HG02852 (cell line): ENCODE measurements around the gene SERINC4.

Experiments used
- ATAC-seq: cut with Tn5 transposase; IDR thresholded peaks from one replicate; pipeline ENCODE4 v1.9.1; 2021; ENCODE audit warnings: mild to moderate bottlenecking, moderate library complexity; ENCODE audit not compliant: unreplicated experiment

The SERINC4 gene

DNA sequence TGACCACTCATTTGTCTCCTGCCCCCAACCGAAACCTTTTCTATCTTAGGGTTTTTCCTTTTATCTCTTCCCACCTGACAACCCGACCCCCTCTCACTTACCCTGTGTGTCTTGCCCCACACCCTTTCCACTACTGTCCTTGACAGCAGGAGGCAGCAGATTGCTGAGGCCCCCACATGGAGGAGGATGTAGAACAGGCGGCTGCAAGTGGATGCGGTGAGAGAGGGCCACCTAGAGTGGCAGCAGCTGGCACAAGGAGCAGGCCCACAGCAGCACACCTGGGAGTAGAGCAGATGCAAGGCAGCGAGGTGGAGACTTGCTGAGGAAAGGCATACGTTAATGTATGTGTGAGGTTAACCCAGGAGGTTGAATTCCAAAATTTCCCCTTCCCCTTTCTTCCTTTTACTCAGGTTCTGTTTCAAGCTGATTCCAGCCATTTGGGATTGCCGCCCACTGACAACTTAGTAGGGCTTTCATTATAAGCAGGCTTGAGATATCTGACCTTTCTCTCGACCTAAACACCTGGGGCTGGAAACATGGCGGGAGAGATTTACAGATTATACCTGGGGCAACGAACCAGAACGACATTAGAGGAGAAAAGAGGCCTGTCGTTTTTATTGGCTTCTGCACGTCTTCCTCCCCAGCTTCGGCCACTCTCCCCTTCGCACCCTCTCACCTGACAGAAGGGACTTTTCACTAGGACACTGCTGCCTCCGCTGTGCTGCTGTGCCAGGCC is 643 bp downstream of the SERINC4 start:
- ATAC-seq, result no peak

DNA sequence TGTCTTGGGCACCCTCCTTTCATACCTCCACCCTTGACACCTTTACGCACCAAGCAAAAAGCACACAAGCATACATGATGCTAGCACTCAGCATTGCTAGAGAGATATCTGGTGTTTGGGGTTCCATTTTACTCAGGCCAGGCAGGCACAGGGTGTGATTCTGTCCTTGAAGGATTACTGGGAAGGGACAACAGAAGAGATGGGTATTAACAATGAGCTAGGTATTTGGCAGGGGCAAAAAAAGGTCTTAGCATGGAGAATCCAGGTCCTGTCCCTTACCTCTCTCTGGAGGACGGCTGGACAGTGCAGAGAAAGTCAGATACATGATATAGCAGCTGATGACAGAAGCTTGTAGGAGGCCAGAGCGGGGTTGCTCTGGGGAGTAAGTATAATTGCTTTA is 3.5 kb downstream of the SERINC4 start:
- no peak for ATAC-seq

DNA sequence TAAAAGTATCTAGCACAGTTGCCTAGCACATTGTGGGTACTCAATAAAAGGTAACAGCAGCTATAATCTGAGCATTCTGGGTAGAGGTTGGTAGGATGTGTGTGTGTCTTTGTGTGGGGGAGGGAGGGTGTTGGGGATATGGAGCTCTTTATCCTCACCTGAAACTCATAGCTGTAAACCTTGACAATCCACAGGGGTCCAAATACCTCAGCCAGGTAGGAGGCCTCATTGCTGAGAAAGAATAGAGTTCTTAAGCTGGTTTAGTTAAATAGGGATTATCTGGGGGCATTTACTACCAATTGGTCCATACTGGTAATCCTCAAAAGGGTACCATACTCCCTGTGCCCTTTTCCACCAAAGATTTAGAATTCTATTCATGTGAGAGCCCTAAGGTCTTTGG is 4.0 kb downstream of the SERINC4 start:
- ATAC-seq, result no peak

DNA sequence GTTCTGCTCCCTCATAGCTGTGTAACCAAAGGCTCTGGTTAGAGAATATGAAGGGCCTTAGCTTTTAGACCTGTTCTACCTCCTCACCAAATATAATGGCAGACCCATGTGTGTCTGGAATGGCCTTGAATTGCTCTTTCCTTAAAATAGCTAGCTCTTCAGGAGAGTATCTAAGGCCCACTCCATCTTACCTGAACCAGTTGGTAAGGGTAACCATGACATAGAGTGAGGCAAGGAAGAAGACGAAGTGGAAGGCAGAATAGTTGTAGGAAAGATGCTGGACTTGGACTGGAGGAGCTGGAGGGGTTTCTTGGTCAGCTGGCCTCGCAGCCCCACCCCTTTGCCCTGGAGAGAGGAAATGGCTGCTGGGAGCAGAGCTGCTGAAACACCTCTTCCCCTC is 4.8 kb downstream of the SERINC4 start:
- ATAC-seq, result no peak

DNA sequence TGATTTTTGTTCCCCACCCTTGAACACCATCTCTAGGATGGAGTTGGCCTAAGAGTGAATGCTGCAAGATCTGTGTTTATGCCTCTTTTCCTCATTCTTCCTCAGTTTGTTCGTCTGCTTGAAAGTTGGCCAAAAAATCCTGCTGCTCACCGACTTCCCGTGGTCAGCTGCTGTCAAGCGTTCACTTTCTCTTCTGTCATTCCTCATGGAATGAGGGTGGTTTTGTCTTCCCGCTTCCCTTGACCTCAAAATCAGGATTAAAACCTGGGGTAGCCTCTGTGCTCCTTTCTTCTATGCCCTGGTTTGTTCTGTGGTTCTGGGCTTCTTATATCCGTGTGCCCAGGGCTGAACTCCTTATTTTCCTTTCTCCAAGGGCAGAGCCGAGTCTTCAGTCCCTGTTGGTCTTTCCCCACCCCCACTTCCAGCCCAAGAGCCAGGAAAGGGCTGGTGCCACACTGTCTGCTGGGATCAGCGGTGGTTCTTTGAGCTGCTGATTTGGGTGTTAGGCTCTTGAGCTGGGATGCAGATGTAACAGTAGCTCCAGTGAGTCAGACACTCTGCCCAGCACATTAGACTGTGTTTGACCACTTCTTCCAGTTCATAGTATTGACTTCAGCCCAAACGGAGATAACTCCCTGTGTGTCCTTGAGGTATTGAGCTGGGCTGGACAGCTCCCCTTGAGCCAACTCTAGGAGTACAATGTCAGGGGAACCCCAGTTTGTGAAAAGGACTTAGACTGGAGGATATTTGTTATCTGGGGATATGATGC is 5.6 kb downstream of the SERINC4 start:
- ATAC-seq, result no peak

DNA sequence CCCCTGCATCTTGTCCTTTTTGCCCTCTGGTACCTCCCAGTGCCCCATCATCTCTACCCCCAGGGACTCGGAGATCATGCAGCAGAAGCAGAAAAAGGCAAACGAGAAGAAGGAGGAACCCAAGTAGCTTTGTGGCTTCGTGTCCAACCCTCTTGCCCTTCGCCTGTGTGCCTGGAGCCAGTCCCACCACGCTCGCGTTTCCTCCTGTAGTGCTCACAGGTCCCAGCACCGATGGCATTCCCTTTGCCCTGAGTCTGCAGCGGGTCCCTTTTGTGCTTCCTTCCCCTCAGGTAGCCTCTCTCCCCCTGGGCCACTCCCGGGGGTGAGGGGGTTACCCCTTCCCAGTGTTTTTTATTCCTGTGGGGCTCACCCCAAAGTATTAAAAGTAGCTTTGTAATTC is 6.4 kb downstream of the SERINC4 start:
- no peak for ATAC-seq

DNA sequence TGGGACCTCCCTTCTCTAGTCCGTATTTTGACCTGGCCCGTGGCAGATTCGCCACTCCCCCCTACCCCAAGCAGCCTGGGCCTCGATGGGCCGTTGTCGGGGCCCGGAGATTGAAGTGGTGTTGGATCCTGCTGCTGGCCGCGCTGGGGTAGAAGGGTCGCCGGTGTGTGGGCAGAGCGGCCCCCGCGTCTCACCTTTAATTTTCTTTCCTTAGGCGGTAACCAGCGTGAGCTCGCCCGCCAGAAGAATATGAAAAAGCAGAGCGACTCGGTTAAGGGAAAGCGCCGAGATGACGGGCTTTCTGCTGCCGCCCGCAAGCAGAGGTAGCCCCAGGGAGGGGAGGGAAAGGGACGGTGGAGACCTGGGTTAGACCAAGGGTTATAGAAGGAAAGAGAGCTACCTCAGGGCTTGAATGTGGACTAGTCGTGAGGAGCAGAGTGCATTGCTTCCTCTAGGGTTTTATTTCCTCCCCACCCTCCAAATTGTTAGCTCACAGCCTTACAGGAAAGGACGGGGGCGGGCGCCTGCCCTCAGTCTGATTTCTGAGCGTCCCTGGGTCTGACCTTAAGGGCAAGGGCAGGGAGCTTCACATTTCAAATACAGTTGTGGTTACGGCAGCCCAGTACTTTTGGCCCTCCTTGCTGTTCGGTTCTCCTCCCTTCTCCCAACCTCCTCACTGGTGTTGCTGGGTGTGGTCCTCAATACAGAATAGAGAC is 7.1 kb downstream of the SERINC4 start:
- ATAC-seq, result no peak

DNA sequence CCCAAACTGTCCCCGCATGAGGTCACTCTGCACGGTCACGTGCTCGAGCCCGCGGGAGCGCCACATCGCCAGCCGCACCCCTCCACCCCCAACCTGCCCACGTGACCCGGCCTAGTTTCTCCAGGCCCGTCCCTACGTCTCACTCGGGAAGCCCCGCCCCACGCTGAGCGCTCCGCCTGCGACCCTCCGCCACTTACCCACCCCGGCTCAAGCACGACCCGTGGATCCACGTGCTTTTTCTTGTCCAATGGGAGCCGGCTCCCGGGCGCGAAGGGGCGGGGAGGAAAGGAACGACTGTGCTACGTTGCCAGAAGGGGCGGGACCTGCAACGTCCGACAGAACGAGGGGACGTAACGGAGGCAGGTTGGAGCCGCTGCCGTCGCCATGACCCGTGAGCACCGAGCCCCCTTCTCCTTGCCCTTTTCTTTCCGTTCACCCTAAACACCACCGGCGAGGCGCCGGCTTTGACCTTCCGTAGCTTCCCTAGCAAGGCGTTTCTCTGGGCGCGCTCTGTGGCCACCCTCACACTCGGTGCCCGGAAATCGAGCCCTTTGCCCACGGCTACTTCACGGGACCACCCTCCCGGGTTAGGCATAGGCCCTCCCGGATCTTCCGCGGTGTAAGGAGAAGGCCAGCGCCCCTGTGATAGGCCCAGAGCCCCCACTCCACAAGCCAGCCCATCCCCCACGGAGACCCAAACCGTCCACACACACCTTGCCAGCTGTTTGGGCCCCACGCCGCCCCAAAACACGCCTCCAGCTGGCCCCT is 7.8 kb downstream of the SERINC4 start, which contains the start of gene SERF2:
Gene SERF2 (plus strand): TSS at position 328 of the 768 bp plus-strand sequence. CDS start 57 bp downstream, at position 385.
- peak; percentile 89 for ATAC-seq

DNA sequence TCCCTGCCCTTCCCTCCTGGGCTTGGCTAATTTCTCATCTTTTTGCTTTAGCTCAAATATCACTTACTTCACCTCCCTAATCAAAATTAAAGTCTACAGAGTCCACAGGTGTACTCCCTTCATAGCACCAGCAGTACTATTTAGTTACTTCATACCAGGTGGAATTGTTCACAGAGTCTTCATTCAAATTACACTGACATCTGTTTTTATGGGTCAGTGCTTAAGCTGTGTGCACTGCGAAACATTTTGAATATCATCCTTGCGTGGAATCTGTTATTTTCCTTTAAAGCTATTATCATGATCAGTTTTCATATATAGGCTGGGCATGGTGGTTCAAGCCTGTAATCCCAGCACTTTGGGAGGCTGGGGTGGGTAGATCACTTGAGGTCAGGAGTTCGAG is 10.6 kb downstream of the SERINC4 start:
- no peak for ATAC-seq

DNA sequence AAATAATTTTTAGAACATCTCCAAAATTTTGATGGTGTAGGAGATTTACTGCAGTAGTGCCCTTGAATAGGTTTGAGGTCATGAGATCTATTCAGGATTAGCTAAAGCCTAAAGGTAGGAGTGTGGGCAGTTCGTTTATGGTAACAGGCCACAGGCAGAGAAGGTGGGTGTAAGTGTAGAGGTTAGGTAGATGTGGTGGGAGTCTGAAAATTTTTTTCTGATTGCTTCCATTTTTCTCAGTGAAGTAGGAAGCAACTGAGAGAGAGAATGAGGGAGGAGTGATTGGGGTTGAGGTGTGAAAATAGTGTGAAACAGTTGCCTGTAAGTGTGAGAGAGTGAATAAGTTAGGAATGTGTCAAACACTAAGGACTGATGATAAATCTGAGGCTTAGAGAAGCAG is 21.0 kb downstream of the SERINC4 start:
- no peak for ATAC-seq

DNA sequence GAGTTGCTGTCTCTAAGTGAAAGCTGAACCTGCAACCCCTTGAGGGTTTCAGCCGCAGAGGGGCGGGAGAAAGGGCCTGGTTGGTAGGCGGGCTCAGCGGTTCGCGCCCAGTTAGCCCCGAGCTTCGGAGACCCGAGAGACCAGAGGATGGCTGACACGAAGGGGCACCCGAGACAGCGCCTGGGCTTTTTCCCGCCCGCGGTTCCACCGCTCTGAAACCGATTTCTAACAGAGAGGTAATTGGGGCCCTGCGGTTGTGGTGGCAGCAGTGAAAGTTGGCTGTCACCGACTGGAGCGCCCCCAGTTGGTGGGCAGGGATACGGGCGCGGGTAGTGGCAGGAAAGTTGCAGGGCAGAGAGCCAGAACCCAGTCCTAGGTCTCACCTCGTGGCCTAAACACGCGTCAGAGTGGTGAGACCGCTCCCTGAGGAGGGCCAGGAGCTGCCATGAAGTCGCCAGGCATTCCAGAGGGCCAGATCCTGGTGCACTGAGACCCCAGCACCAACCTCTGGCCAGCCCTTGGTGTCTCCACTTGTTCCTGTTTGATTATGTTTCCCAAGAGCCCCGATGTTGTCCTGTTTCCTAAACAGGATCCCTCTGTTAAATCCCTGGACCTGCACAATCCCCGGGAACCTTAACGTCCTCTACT is 22.6 kb downstream of the SERINC4 start:
- ATAC-seq, result peak; percentile 61

DNA sequence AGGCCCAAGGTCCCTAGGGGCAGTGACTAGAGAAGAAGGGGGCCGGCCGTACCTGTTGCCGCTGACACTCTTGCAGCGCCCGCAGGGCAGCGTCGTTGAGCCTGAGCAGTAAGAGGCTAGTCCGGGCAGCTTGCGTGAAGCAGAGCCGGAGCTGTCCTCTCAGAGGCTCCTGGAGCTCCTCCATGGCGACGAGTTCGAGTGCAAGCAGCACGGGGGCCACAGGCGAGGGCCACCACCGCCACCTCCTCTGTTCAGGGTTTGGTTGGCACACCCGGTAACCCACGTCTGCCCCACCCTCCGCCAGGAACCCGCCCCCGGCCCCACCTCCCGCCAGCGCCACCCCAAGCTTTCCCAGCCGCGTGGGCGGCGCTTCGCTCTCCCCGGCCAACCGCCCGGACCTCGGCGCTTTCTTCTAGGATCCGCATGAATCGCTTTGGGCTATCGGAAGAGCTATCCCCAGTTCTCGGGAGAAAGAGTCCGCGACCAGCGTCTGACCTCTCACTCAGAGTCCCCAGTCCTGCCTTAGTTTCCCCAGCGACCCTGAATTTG is 23.2 kb downstream of the SERINC4 start, which contains the start of gene ELL3:
Gene ELL3 (minus strand): TSS at position 249 of the 549 bp plus-strand sequence. CDS start 65 bp downstream, at position 184.
- peak; percentile 33 for ATAC-seq

DNA sequence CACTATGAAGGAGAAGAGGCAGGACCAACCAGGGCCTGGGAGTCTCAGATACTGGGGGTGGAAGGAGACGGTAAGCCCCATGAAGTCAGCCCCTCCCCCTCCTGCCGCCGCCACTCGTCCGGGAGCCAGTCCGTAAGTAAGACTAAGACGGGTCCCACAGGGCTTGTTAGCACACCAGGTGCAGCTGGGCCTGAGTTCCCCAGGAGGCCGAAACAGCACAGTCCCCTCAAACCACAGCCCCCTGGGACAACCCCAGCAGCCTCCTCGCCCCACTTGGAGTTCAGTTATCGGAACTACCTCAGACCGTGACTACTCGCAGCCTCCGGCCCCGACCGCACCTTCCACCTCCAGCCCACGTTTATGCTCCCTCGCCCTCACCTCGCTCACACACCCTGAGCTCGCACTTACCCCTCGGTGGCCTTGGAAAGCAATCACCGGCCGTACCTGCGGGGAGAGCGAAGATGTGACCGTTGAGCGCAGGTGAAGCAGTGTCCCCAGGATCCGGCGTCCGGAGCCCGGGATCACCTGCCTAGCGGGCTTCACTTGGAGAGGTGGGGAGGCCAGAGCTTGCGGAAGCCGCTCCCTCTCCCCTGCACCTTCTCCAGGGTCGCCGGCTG is 23.8 kb downstream of the SERINC4 start:
- peak; percentile 67 for ATAC-seq

DNA sequence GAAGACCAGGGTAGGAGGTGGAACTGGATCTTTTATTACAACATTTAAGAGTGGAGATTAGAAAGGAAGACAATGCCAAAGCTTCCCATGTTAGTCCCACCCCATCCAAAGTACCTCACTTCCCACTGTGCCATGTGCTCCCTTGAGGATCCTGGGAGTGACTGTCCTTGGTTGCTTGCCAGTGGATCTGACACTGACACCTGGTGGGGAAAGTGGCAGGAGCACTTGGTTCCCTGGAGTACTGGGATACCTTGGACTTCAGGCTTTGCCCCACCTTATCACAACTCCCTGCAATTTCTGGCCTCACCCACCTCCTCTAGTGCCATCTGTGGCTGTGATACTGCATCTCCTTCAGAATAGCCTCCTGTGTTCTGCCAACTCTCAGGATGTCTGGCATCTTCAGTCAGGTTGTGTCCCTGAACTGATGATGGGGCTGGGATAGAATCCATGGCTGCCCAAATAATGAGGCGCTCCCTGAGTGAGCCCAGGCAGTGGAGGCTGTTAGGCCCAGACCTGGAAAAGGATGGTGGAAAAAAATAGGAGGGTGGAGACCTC is 24.5 kb downstream of the SERINC4 start:
- no peak for ATAC-seq

DNA sequence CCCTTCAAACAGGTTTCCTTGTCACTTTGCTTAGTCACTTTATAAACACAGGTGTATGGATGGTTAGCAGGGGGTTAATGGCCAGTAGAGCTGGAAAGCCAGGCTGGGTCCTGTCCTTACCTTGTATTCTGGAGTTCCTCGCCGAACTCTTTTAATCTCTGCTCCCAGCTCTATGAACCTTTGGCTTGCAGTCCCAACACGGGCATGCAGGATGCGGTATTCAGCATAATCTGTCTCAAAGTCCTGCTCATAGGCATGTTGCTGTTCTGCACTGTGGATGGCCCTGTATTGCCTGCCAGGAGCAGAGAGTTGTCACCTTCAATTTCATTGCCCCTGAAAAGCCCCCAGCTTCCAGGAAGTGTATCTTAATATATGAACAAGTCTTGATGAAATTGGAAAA is 26.0 kb downstream of the SERINC4 start:
- no peak for ATAC-seq

DNA sequence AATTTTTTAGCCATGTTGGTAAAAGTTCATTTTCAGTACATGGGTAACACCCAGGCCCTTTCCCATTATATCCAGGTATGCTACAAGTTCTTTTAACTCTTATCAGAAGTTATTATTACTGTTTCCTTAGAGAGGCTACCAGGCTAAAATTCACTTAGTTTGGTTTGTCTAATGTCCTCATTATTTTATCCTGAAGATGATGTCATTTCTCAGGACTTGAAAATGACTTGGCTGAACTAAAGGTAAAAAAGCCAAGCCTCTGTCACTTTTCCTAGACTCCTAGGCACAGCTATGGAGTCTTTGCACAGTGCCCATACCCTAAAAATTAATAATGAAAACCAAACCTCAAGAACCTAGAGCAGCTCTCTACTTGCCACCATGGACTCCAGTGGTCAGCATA is 27.4 kb downstream of the SERINC4 start:
- ATAC-seq, result no peak

DNA sequence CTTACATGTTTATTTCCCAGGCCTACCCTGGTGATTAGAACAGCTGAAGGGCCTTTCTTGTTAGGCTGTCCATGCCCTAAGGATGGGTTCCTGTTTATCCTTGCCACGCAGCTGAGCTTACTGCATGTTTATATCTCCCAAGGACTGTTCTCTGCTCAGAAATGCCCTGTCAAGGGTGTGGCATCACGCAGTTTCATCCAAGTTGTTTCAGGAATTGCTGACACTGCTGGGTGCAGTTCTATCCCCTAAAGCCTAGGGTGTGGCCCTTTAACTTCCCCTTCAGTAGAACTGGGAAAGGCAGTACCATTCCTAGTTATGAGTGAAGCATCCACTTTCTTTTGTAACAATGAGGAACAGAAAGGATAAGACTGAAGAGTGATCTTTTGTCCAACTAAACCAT is 28.2 kb downstream of the SERINC4 start:
- no peak for ATAC-seq

DNA sequence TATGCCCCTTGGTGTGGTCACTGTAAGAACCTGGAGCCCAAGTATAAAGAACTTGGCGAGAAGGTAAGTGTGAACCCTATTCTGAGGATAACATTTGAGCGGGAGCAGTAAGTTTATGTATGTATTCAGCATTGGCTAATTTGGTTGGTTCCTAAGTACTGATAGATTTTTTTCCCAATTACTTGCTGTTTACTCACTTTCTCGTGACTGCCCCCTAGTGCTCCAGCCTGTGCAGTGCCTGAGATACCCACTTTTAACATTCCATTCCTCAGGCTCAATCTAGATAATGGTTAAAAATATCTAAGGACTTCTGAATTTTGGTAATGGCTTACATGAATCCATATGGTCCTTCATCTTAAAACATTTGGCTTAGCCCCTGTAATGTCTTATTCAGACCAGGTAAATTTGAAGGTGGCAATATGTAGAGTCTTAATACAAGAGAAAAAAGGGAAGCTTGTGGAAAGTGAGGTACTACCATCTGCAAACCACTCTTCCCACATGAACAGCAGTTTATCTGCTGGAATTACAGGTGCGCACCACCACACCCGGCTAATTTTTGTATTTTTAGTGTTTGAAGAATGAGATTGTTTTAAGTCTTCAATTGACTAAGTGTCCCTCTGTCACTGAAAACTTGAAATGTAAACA is 30.3 kb downstream of the SERINC4 start:
- ATAC-seq, result no peak
